HG03097 (cell line): ENCODE results near the gene FZR1.

Experiments
- ATAC-seq: cut with Tn5 transposase; IDR thresholded peaks from one replicate; pipeline ENCODE4 v1.9.1; 2021; ENCODE audit not compliant: unreplicated experiment, low FRiP score

Gene FZR1

GRCh38 chr19:3505598-3506383 is at the start of gene FZR1:
Gene FZR1 (plus strand): TSS chr19:3506311. CDS start chr19:3522990, 16,679 bp downstream.
- ATAC-seq: peak; percentile 86

DNA sequence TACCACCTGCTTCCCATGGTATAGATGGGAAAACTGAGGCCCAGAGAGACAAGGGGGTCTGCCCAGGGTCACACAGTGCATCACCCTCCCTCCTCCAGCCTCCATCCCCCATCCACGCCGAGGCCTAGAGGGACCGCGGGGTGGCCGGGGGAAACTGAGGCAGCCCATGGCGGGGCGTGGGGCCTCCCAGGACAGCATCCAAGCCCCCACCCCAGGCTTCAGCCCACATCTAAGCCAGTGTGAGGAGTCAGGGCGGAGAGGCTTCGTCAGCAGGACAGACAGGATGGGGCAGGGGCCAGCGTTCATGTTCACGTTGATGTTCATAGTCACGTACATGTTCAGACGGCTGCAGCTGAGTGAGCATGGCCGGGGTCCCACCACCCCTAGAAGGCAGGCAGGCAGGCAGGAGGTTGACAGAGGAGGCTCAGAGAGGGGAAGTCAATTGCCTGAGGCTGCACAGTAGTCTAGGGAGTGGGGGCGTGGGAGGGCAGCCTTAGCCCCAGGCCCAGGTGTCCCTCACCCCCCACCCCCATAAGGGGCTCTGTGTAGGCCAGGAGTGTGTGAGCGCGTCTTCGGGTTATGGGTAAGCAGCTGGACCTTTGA is 49.1 kb upstream of the FZR1 start:
- ATAC-seq: no peak

- ATAC-seq: no peak
Observed at GRCh38 chr19:3457528-3458228, 48.4 kb upstream of the FZR1 start.

GRCh38 chr19:3458229-3459088 is 47.7 kb upstream of the FZR1 start:
- no peak for ATAC-seq

DNA sequence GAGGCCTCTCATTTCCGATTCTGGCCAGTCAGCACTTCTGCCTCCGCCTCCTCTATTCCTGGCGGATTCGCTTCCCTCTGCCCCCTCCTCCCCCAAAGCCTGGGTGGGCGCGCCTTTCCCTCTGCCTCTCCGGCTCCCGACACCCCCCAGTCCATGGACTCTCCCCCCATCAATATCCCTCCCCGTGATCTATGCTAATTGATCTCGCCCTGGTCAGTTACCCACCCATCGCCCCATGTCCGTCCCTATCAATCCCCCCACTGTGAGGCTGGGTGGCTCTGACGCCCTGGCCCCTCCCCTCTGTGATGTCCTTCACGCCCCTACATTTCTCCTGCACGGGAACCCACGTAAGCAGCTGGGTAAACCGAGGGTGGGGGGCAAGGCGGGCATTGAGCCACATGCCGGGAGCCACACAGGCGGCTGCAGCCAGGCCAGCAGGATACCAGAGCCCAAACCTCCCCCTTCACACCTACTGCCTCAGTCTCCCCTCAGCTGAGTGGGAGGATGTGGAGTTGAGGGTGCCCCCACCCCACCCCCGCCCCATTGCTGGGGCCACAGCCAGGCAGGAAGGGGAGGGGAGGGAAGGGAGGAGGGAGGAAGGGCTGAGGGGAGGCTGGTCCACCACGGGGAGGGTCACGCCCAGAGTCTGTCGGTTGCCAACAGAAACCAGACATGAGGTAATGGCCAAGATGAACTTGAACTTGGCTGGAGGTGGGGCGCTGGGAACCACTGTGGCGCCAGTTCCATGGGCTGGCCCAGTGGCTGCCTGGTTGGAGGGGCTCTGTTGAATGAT is 46.8 kb upstream of the FZR1 start:
- no peak for ATAC-seq

GRCh38 chr19:3459965-3460582 is 46.0 kb upstream of the FZR1 start:
- ATAC-seq: no peak

DNA sequence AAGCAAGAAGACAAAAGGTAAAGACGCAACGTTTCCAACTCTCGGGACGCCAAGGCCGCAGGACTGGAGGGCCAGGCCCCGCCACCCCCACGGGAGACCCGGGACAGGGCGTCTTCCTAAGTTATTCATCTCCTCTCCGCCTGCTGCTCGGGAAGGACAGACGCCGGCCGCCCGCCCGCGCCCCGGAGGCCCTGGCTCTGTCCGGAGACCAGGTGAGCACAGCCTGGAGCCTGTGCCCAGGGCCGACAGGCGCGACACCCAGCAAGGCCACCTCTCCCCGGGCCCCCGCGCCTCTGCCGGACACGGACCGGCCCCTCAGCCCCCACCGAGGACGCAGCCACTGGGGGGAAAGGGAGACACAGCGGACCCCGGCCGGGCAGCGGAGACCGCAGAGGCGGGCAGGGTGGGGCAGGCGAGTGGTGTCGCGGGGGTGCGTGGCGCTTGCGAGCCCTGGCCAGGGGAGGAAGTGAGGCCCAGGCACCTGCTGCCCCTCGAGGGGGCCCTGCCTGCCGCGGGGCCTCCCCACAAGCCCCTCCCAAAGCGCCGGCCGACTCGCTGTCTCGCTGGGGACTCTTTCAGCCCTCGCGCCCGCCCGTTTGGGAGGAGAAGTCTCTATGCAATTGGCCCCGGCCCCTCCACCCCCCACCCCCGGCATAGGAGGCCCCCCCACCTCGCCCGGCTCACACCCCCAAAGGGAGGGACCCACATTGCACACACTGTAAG is 43.0 kb upstream of the FZR1 start:
- ATAC-seq: no peak

DNA sequence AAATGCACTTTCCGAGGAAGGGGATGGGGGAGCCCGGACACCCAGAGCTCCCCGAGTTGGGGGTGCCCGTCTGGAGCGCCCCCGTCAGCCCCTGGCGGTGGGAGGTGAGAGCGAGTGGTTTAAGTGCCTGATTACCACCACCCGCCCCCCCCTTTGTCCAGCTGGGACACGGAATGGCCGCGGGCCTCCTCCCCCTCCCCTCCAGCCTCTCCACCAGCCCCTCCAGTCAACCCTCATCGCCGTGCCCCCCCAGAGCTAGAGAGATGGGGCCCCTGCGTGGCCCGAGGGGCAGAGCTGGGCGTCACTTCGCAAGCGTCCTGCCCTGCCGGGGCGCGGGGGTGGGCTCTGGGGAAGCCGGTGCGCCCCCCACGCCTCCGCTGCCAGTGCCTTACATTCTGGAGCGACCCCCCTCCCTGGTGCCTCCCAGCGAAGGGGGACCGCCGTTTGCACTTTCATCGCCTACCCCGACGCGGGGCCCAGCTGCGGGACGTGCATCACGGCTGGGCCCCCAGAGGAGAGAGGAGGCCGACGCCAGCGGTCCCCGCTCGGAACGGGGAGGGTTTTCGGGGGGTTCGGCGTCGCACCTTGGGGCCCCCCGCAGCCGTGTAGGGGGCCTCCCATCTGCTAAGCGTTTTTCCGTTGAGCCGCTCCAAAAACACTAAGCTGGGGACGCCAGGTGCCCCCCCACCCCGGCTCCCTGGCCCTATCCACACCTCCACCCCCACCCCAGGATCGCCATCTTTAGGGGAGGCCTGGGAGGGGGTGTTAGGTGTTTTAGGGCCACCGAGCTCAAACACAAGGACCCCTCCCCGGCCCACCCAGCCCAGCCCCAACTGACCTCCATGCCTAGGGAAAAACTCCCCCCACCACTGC is 42.2 kb upstream of the FZR1 start:
- ATAC-seq: no peak

GRCh38 chr19:3464587-3465235 is 41.4 kb upstream of the FZR1 start:
- no peak for ATAC-seq

DNA sequence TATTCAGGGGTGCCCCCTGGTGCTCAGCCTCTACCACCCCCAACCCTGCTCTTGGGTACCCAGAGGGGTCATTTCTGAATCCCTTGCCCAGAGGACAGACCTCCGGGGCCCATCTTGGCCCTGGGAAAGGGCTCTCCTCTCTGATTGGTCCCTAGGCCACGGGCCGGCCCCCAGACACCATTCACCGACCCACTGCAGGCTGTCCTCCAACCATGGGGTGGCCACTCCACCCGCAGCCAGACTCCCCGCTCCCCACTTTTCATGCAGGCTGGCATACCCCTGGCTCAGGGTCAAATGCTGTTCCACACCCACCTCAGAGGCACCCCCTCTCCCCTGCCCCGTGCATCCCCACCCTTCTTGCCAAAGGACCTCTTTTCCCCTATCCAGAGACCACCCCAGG is 40.6 kb upstream of the FZR1 start:
- ATAC-seq: no peak

DNA sequence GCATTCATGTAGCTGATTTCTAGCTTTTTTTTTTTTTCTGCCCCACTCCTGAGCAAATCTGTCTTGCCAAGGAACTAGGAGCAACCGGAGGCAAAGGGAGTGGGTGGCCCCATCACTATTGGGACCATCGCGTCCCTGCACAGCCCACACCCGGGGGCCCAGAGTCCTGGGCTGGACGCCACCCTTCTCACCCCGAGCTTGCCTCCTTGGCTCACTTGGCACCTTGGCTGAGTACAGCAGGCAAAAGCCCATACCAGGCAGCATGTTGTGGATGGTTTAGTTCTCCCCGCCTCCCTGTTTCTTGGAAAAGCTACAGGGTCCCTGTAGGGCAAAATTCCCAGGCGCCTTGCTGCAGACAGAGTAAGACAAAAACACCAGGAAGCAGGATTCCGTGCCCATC is 39.5 kb upstream of the FZR1 start:
- no peak for ATAC-seq

- no peak for ATAC-seq
Observed at GRCh38 chr19:3467437-3468198, 38.5 kb upstream of the FZR1 start.

- ATAC-seq: no peak
Observed at GRCh38 chr19:3468211-3468610, 37.9 kb upstream of the FZR1 start.

GRCh38 chr19:3469638-3470499 is 36.2 kb upstream of the FZR1 start:
- no peak for ATAC-seq

GRCh38 chr19:3470500-3471128 is 35.5 kb upstream of the FZR1 start:
- no peak for ATAC-seq
